ENCODE results near the gene SLC12A7. TPM values are rescaled to one million over a fixed set of nuclear protein-coding genes. Genes with fewer than 3 reads are reported as not detected.

SLC12A7 gene
- 19.8 to 34.2 TPM (median 30.1 TPM) in 5 replicates for total RNA-seq (2022; extraction: Qiagen RNA extraction; ENCODE audit: low read depth)

GRCh38 chr5:1111727-1112289 lies at the start of gene SLC12A7:
SLC12A7 (minus strand) TSS chr5:1112063; CDS start chr5:1111991, 72 bp downstream.

GRCh38 chr5:1008451-1009358 lies 103.2 kb downstream of the SLC12A7 start, which contains the start of gene NKD2:
NKD2 (plus strand) TSS chr5:1008802; CDS start chr5:1009058, 256 bp downstream.

Other genes starting within 250 kb of the SLC12A7 start
- gene BRD9, start 219.3 kb downstream of the SLC12A7 start, total RNA-seq (2022; extraction: Qiagen RNA extraction; ENCODE audit: low read depth): 36.1 to 44.8 TPM (median 43.1 TPM) in 5 replicates
- 65.0 to 71.5 TPM (median 66.3 TPM) in 5 replicates for gene TRIP13, start 219.2 kb downstream of the SLC12A7 start, total RNA-seq (2022; extraction: Qiagen RNA extraction; ENCODE audit: low read depth)
- 12.5 to 20.1 TPM (median 19.8 TPM) in 5 replicates for gene NKD2, start 103.3 kb downstream of the SLC12A7 start, total RNA-seq (2022; extraction: Qiagen RNA extraction; ENCODE audit: low read depth)
- gene SLC6A19, start 89.5 kb upstream of the SLC12A7 start, total RNA-seq (2022; extraction: Qiagen RNA extraction; ENCODE audit: low read depth): 0.06 to 0.12 TPM (median 0.07 TPM) in 4 of 5 replicates, not detected in the other
- not detected in 5 replicates for gene SLC6A18, start 113.3 kb upstream of the SLC12A7 start, total RNA-seq (2022; extraction: Qiagen RNA extraction; ENCODE audit: low read depth)
- 1.4 to 3.5 TPM (median 2.9 TPM) in 5 replicates for gene TERT, start 183.0 kb upstream of the SLC12A7 start, total RNA-seq (2022; extraction: Qiagen RNA extraction; ENCODE audit: low read depth)
- 168 to 190 TPM (median 171 TPM) in 5 replicates for gene CLPTM1L, start 233.0 kb upstream of the SLC12A7 start, total RNA-seq (2022; extraction: Qiagen RNA extraction; ENCODE audit: low read depth)

Measured in A549 treated with ZK216348 at 1 μM for 4 hours (cell line).